Measurements from ENCODE around the gene BMP3. TPM values are rescaled to one million over a fixed set of nuclear protein-coding genes. Genes with fewer than 3 reads are reported as not detected.
"Not testable (repeated sequence)": the region's sequence is repeated elsewhere in the genome, so short reads cannot be mapped to it uniquely, and the experiment has no call there.

Gene BMP3, protein sequence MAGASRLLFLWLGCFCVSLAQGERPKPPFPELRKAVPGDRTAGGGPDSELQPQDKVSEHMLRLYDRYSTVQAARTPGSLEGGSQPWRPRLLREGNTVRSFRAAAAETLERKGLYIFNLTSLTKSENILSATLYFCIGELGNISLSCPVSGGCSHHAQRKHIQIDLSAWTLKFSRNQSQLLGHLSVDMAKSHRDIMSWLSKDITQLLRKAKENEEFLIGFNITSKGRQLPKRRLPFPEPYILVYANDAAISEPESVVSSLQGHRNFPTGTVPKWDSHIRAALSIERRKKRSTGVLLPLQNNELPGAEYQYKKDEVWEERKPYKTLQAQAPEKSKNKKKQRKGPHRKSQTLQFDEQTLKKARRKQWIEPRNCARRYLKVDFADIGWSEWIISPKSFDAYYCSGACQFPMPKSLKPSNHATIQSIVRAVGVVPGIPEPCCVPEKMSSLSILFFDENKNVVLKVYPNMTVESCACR
- total RNA-seq (19.1 TPM), polyA plus RNA-seq (1.2 TPM)

DNA sequence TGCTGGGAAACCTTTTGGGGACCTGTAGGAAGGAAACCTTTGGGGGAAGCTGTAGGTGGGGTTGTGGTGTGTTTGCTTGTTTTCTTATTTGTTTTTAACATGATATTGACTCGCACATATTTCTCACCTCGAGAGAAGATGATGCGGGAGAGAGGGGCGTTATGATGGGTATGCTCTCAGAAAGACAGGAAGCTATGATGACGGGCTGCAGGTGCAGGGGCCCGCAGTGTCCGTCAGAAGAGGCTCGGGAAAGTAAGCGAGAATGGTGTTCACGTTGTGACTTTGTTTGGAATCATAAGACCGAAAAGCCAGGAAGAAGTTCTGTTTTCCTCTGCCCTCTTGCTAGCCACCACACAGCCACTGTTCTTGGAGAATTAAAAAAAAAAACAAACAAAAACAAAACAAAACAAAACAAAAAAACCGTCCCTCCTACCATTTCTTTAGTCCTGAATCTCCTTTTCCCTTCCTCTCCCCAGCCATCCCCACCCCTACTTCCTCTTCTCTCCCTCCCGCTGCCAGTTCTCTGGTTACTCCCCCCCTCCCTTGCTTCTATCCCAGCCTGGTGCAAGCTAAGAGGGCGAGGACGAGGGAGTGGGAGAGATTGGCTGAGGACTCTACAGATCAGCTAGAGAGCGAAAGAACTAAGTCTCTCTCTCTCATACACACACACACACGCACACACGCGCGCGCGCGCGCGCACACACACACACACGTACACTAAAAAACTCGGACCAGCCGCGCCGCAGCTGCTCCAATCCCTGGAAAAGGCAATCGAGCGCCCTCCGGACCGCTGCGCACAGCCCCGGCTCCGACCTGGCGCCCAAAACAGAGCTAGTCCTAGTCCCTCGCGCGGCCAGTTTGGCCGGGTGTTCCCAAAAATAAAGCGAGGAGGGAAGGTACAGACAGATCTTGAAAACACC lies at the start of gene BMP3:
Gene BMP3, plus strand, starts transcription at position 648 of the 920 bp plus-strand sequence. CDS start 577 bp downstream, outside the sequence.
- Histone ChIP-seq H3K4me3 (ENCODE audit: low read depth, low read length) (peak within 1 kb of the TSS; percentile 45), H3K36me3 (ENCODE audit: insufficient read depth) (no peaks in the 10 kb centered on the region), H3K27ac (ENCODE audit: low read depth) (no peak within 1 kb of the TSS), H3K4me1 (ENCODE audit: insufficient read depth) (no peaks in the 10 kb centered on the region)
- WGBS, result 1% methylated on average over 43 of the region's 43 CpGs
- DNase-seq (ENCODE audit: extremely low spot score), result no peak

- no peaks in the 10 kb centered on the region for H3K4me1 ChIP-seq (ENCODE audit: insufficient read depth)
- H3K4me3 ChIP-seq (ENCODE audit: low read depth, low read length), result no peak overlapping the region
- DNase-seq (ENCODE audit: extremely low spot score), result no peak
- no peak overlapping the region for H3K27ac ChIP-seq (ENCODE audit: low read depth)
- no peaks in the 10 kb centered on the region for H3K36me3 ChIP-seq (ENCODE audit: insufficient read depth)
These were observed 44.5 kb upstream of the BMP3 start for GRCh38 chr4:80986011-80986410.

DNA sequence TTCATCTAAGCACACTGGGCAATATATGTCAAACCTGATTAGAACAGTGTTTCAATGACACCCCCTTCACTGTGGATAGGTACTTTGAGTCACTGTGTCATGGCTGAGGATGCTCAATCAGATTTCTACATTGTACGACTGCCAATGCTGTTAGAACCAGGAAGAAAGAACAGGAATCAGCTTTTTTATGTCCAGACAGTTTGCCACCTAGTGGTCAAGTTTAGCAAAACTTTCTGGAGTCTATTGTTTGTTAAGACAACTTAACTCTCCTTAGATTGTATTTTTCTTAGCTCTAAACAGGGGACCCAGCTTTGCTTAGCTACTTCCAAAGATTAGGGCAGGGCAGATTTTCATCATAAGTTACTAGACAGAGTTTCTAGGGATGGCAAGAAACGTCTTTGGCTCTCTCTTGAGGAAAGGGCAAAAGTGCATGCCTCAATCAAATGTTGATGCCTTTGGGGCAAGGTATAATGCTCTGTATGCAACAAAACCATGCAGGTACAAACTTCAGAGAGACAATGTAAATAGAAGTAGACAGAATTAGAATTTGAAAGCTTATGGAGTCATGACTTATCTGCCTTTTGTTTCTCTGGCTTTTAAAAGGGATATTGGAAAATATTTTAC lies 40.5 kb upstream of the BMP3 start:
- no peaks in the 10 kb centered on the region for H3K36me3 ChIP-seq (ENCODE audit: insufficient read depth)
- no peak overlapping the region for H3K4me3 ChIP-seq (ENCODE audit: low read depth, low read length)
- no peaks in the 10 kb centered on the region for H3K4me1 ChIP-seq (ENCODE audit: insufficient read depth)
- H3K27ac ChIP-seq (ENCODE audit: low read depth), result no peak overlapping the region
- DNase-seq (ENCODE audit: extremely low spot score), result peak; percentile 23
- WGBS, result 7% methylated on average over 2 of the region's 2 CpGs

GRCh38 chr4:80990851-80991250 lies 39.7 kb upstream of the BMP3 start:
- Histone ChIP-seq H3K4me1 (ENCODE audit: insufficient read depth) (no peaks in the 10 kb centered on the region), H3K36me3 (ENCODE audit: insufficient read depth) (no peaks in the 10 kb centered on the region), H3K4me3 (ENCODE audit: low read depth, low read length) (no peak overlapping the region), H3K27ac (ENCODE audit: low read depth) (no peak overlapping the region)
- DNase-seq (ENCODE audit: extremely low spot score), result no peak
- WGBS, result 76% methylated on average over 2 of the region's 2 CpGs

DNA sequence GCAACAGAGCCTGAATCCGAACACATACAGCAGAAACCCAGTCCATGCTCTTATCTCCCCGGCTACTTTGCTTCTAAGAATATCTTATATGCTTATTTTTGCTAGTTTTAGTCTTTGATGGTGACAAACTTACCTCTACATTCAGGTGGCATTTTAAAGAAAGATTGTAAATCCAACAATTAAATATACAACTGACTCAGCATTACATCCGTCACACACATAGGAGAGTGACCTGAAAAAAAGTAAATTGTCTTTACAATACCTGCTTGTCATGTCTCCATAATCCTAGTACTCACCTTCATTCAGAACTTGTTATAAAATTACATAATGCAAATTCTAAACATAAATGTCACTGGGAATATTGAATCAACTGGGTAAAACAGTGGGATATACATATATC lies 30.6 kb upstream of the BMP3 start:
- DNase-seq (ENCODE audit: extremely low spot score), result no peak
- WGBS, result 93% methylated on average over 3 of the region's 3 CpGs
- Histone ChIP-seq H3K27ac (ENCODE audit: low read depth) (no peak overlapping the region), H3K36me3 (ENCODE audit: insufficient read depth) (no peaks in the 10 kb centered on the region), H3K4me3 (ENCODE audit: low read depth, low read length) (no peak overlapping the region), H3K4me1 (ENCODE audit: insufficient read depth) (no peaks in the 10 kb centered on the region)

GRCh38 chr4:81003597-81004111 lies 26.9 kb upstream of the BMP3 start:
- WGBS, result 51% methylated on average over 2 of the region's 2 CpGs
- H3K4me1 ChIP-seq (ENCODE audit: insufficient read depth), result no peaks in the 10 kb centered on the region
- no peak overlapping the region for H3K4me3 ChIP-seq (ENCODE audit: low read depth, low read length)
- H3K27ac ChIP-seq (ENCODE audit: low read depth), result no peak overlapping the region
- H3K36me3 ChIP-seq (ENCODE audit: insufficient read depth), result no peaks in the 10 kb centered on the region
- no peak for DNase-seq (ENCODE audit: extremely low spot score)

GRCh38 chr4:81007417-81007816 lies 23.1 kb upstream of the BMP3 start:
- WGBS, result 81% methylated on average over 2 of the region's 2 CpGs
- no peak for DNase-seq (ENCODE audit: extremely low spot score)
- Histone ChIP-seq H3K4me3 (ENCODE audit: low read depth, low read length) (no peak overlapping the region), H3K27ac (ENCODE audit: low read depth) (no peak overlapping the region), H3K36me3 (ENCODE audit: insufficient read depth) (no peaks in the 10 kb centered on the region), H3K4me1 (ENCODE audit: insufficient read depth) (no peaks in the 10 kb centered on the region)

DNA sequence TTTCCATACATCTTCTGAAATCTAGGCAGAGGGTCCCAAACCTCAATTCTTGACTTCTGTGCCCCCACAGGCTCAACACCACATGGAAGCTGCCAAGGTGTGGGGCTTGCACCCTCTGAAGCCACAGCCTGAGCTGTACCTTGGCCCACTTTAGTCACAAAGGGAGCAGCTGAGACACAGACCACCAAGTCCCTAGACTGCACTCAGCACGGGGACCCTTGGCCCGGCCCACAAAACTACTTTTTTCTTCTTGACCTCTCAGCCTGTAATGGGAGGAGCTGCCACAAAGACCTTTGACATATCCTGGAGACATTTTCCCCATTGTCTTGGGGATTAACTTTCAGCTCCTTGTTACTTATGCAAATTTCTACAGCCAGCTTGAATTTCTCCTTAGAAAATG lies 13.9 kb upstream of the BMP3 start:
- not testable (repeated sequence) for H3K4me3 ChIP-seq (ENCODE audit: low read depth, low read length); H3K4me1 ChIP-seq (ENCODE audit: insufficient read depth); H3K36me3 ChIP-seq (ENCODE audit: insufficient read depth); H3K27ac ChIP-seq (ENCODE audit: low read depth); DNase-seq (ENCODE audit: extremely low spot score)
- WGBS, result 78% methylated on average over 2 of the region's 2 CpGs

DNA sequence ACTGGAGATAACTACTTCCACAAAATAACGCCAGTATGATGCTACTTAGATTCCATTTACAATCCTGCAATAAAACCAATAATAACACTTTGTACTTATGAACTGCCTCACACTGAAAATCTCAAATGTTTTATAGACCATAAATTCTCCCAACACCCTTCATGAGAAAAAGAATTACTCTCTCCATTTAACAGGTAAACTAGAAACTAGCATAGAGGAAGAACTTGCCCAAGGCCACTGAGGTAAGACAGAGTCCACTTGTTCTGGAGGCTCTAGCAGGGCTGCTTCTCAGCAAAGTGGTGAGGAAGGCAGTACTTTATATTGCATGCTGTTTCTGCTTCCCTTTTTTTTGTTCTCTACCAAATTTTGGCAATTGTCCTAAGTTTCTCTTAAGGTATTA lies 11.5 kb upstream of the BMP3 start:
- no peak for DNase-seq (ENCODE audit: extremely low spot score)
- H3K27ac ChIP-seq (ENCODE audit: low read depth), result no peak overlapping the region
- no peak overlapping the region for H3K4me3 ChIP-seq (ENCODE audit: low read depth, low read length)
- H3K4me1 ChIP-seq (ENCODE audit: insufficient read depth), result no peaks in the 10 kb centered on the region
- 83% methylated on average over 1 of the region's 1 CpG for WGBS
- no peaks in the 10 kb centered on the region for H3K36me3 ChIP-seq (ENCODE audit: insufficient read depth)

DNA sequence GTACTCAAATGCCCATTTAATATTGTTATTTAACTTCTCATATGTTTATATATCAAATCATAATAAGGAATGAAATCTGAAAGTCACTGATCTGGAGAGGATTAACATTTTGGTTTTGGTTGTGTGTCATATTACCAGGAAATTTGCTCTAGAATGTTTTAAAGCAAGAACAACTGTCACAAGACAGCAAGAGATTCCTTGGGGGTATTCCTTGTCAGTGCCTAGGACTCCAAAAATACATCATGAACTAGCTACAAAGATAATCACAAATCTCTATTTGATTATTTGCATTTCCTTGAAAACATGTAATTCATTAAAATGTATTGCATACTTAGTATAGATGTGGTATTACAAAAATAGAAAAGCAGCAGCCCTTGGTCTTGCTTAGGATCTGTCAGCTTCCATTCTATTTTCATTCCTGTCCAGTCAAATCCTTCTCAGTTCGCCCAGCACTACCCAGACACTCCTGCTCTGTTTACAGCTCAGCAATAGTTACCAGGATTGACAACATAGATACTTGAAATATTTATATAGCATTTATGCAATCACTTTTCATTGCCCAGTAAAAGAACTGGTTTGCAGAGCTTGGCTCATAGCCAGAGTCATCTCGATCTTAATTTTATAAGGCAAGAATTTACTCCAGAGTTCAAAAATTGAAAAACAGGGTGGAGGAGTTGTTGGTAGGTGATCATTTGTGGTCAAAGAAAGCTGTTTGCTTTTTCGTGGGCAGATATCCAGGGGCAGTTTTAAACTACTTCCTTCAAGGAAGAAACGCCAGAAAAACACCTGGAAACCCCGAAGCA lies 9.2 kb upstream of the BMP3 start:
- DNase-seq (ENCODE audit: extremely low spot score), result peak; percentile 63
- Histone ChIP-seq H3K4me1 (ENCODE audit: insufficient read depth) (no peaks in the 10 kb centered on the region), H3K4me3 (ENCODE audit: low read depth, low read length) (no peak overlapping the region), H3K27ac (ENCODE audit: low read depth) (no peak overlapping the region), H3K36me3 (ENCODE audit: insufficient read depth) (no peaks in the 10 kb centered on the region)
- WGBS, result 25% methylated on average over 5 of the region's 5 CpGs

- Histone ChIP-seq H3K27ac (ENCODE audit: low read depth) (no peak overlapping the region), H3K4me1 (ENCODE audit: insufficient read depth) (no peaks in the 10 kb centered on the region), H3K36me3 (ENCODE audit: insufficient read depth) (no peaks in the 10 kb centered on the region), H3K4me3 (ENCODE audit: low read depth, low read length) (no peak overlapping the region)
- WGBS, result 73% methylated on average over 1 of the region's 1 CpG
- DNase-seq (ENCODE audit: extremely low spot score), result no peak
These were observed 8.5 kb upstream of the BMP3 start for GRCh38 chr4:81021981-81022380.

GRCh38 chr4:81023484-81023883 lies 7.0 kb upstream of the BMP3 start:
- Histone ChIP-seq H3K4me3 (ENCODE audit: low read depth, low read length) (no peak overlapping the region), H3K4me1 (ENCODE audit: insufficient read depth) (no peaks in the 10 kb centered on the region), H3K36me3 (ENCODE audit: insufficient read depth) (no peaks in the 10 kb centered on the region), H3K27ac (ENCODE audit: low read depth) (no peak overlapping the region)
- DNase-seq (ENCODE audit: extremely low spot score), result no peak
